HG03097 (cell line): ENCODE data around the gene GEMIN4.
"Not testable (repeated sequence)": the region's sequence is repeated elsewhere in the genome, so short reads cannot be mapped to it uniquely, and the experiment has no call there.

Experiments
- ATAC-seq: cut with Tn5 transposase; IDR thresholded peaks from one replicate; pipeline ENCODE4 v1.9.1; 2021; ENCODE audit not compliant: unreplicated experiment, low FRiP score

GEMIN4 gene

GRCh38 chr17:752002-752619 is at the start of gene GEMIN4:
Gene GEMIN4, minus strand, starts transcription at chr17:752264. Its CDS starts 122 bp downstream, at chr17:752142.
- ATAC-seq: peak; percentile 82

GRCh38 chr17:801660-802059 is 49.6 kb upstream of the GEMIN4 start:
- ATAC-seq: no peak

- no peak for ATAC-seq
Measured at GRCh38 chr17:800446-801242, 48.6 kb upstream of the GEMIN4 start.

GRCh38 chr17:799261-799660 is 47.2 kb upstream of the GEMIN4 start:
- ATAC-seq: no peak

GRCh38 chr17:798246-798645 is 46.2 kb upstream of the GEMIN4 start:
- no peak for ATAC-seq

- no peak for ATAC-seq
Measured at GRCh38 chr17:797236-797840, 45.3 kb upstream of the GEMIN4 start.

GRCh38 chr17:796609-797008 is 44.5 kb upstream of the GEMIN4 start:
- no peak for ATAC-seq

- ATAC-seq: no peak
Measured at GRCh38 chr17:795721-796120, 43.7 kb upstream of the GEMIN4 start.

- ATAC-seq: no peak
Measured at GRCh38 chr17:795276-795675, 43.2 kb upstream of the GEMIN4 start.

- no peak for ATAC-seq
Measured at GRCh38 chr17:794876-795275, 42.8 kb upstream of the GEMIN4 start.

GRCh38 chr17:792277-792676 is 40.2 kb upstream of the GEMIN4 start:
- no peak for ATAC-seq

GRCh38 chr17:791829-792228 is 39.8 kb upstream of the GEMIN4 start:
- no peak for ATAC-seq

GRCh38 chr17:790874-791247 is 38.8 kb upstream of the GEMIN4 start:
- ATAC-seq: not testable (repeated sequence)

- not testable (repeated sequence) for ATAC-seq
Measured at GRCh38 chr17:789931-790873, 38.1 kb upstream of the GEMIN4 start.

GRCh38 chr17:789160-789840 is 37.2 kb upstream of the GEMIN4 start:
- no peak for ATAC-seq

- ATAC-seq: no peak
Measured at GRCh38 chr17:788551-788950, 36.5 kb upstream of the GEMIN4 start.

- no peak for ATAC-seq
Measured at GRCh38 chr17:787641-788221, 35.7 kb upstream of the GEMIN4 start.

- not testable (repeated sequence) for ATAC-seq
Measured at GRCh38 chr17:785901-786300, 33.8 kb upstream of the GEMIN4 start.

- no peak for ATAC-seq
Measured at GRCh38 chr17:784143-784542, 32.1 kb upstream of the GEMIN4 start.
